Measurements from ENCODE around the gene PTMA. TPM values are rescaled to one million over a fixed set of nuclear protein-coding genes. Genes with fewer than 3 reads are reported as not detected.
"Not testable (repeated sequence)": the region's sequence is repeated elsewhere in the genome, so short reads cannot be mapped to it uniquely, and the experiment has no call there.

Gene PTMA
- 1,000 to 10,000 TPM; 2,018 to 2,241 (median 2,138) TPM for polyA plus RNA-seq (ENCODE audit: insufficient read length in 4 of 4)

- peak; percentile 99 to 100 (median 99) for DNase-seq (ENCODE audit: low read depth in 4 of 4, low spot score in 3 of 4)
Observed at GRCh38 chr2:231707927-231708772, at the start of gene PTMA. Gene PTMA (plus strand): TSS chr2:231708525. CDS start chr2:231708707, 182 bp downstream.

- not testable (repeated sequence) for DNase-seq (ENCODE audit: low read depth in 4 of 4, low spot score in 3 of 4)
Observed at GRCh38 chr2:231660073-231660472, 48.3 kb upstream of the PTMA start.

GRCh38 chr2:231660860-231661259, 47.5 kb upstream of the PTMA start:
- no peak for DNase-seq (ENCODE audit: low read depth in 4 of 4, low spot score in 3 of 4)

- no peak for DNase-seq (ENCODE audit: low read depth in 4 of 4, low spot score in 3 of 4)
Observed at GRCh38 chr2:231661422-231662027, 46.8 kb upstream of the PTMA start.

- DNase-seq (ENCODE audit: low read depth in 4 of 4, low spot score in 3 of 4) = peak; percentile 95 to 97 (median 96)
Observed at GRCh38 chr2:231662028-231662810, 46.1 kb upstream of the PTMA start.

- DNase-seq (ENCODE audit: low read depth in 4 of 4, low spot score in 3 of 4) = no peak
Observed at GRCh38 chr2:231662811-231663457, 45.4 kb upstream of the PTMA start.

GRCh38 chr2:231663458-231664212, 44.7 kb upstream of the PTMA start:
- no peak for DNase-seq (ENCODE audit: low read depth in 4 of 4, low spot score in 3 of 4)

GRCh38 chr2:231664727-231665126, 43.6 kb upstream of the PTMA start:
- DNase-seq (ENCODE audit: low read depth in 4 of 4, low spot score in 3 of 4) = no peak

GRCh38 chr2:231665245-231666170, 42.8 kb upstream of the PTMA start:
- no peak for DNase-seq (ENCODE audit: low read depth in 4 of 4, low spot score in 3 of 4)

- peak in 2 of 4 donors; percentile 73 to 86 for DNase-seq (ENCODE audit: low read depth in 4 of 4, low spot score in 3 of 4)
Observed at GRCh38 chr2:231666171-231667095, 41.9 kb upstream of the PTMA start.

GRCh38 chr2:231667096-231667427, 41.3 kb upstream of the PTMA start:
- no peak for DNase-seq (ENCODE audit: low read depth in 4 of 4, low spot score in 3 of 4)

- no peak for DNase-seq (ENCODE audit: low read depth in 4 of 4, low spot score in 3 of 4)
Observed at GRCh38 chr2:231667496-231667895, 40.8 kb upstream of the PTMA start.

GRCh38 chr2:231668981-231669380, 39.3 kb upstream of the PTMA start:
- no peak for DNase-seq (ENCODE audit: low read depth in 4 of 4, low spot score in 3 of 4)

- no peak for DNase-seq (ENCODE audit: low read depth in 4 of 4, low spot score in 3 of 4)
Observed at GRCh38 chr2:231671270-231672050, 36.9 kb upstream of the PTMA start.

- DNase-seq (ENCODE audit: low read depth in 4 of 4, low spot score in 3 of 4) = no peak
Observed at GRCh38 chr2:231672617-231673347, 35.5 kb upstream of the PTMA start.

GRCh38 chr2:231673348-231673770, 35.0 kb upstream of the PTMA start:
- DNase-seq (ENCODE audit: low read depth in 4 of 4, low spot score in 3 of 4) = no peak
